A204.1 (cell line): ENCODE data around the gene PUS7L.
A peak's percentile ranks its signal among the peaks of the same experiment; 100 is the strongest.
"Not testable (repeated sequence)": the region's sequence is repeated elsewhere in the genome, so short reads cannot be mapped to it uniquely, and the experiment has no call there.

Source experiments
- FAIRE-seq: peaks from 2 replicates; lab custom pipeline; 2012; peaks lifted over from hg19 to GRCh38; lab: Jason Lieb, UNC

The PUS7L gene, protein sequence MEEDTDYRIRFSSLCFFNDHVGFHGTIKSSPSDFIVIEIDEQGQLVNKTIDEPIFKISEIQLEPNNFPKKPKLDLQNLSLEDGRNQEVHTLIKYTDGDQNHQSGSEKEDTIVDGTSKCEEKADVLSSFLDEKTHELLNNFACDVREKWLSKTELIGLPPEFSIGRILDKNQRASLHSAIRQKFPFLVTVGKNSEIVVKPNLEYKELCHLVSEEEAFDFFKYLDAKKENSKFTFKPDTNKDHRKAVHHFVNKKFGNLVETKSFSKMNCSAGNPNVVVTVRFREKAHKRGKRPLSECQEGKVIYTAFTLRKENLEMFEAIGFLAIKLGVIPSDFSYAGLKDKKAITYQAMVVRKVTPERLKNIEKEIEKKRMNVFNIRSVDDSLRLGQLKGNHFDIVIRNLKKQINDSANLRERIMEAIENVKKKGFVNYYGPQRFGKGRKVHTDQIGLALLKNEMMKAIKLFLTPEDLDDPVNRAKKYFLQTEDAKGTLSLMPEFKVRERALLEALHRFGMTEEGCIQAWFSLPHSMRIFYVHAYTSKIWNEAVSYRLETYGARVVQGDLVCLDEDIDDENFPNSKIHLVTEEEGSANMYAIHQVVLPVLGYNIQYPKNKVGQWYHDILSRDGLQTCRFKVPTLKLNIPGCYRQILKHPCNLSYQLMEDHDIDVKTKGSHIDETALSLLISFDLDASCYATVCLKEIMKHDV

DNA sequence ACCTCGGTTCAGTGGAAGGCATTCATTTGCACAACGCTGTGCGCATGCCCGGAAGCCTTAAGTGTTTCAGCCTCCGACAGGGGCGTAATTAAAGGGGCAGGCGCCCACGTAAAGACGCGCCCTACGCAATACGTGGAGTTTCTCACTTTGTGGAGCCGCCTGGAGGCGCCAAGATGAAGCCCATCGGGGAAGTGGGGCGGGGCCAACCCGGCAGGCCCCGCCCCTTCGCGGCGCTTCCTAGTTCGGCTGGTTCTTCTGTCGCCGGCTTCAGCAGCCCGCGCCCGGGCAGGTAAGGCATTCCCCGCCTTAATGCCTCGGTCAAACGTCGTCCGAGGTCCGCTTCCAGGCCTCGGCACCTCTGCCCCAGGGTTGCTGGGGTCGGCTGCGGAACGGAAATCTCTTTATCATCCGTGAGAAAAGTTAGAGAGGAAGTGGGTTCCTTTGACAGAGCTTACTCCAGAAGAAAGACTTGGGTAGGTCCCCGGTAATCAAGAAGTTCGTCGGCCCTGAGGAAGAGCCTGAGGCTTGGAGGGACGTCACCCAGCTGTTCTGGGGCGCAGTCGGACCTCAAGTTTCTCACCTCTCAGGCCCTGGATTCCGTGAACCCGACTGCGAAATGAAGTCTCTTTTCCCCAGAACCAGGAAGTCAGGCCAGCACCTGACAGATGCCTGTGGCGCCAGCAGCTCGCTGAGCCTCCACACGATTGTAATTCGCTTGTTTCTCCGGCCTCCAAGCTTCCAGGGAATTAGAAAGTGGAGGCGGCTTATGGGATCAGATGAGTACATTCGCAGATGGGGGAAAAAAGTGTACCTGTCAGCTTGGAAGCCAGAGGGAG is at the start of gene PUS7L, which contains the start of gene IRAK4:
PUS7L (minus strand) TSS at position 63 of the 836 bp plus-strand sequence. CDS start 3,545 bp downstream, outside the sequence.
IRAK4 (plus strand) TSS at position 224 of the 836 bp plus-strand sequence. CDS start 9,161 bp downstream, outside the sequence.
- FAIRE-seq = peak; percentile 85

DNA sequence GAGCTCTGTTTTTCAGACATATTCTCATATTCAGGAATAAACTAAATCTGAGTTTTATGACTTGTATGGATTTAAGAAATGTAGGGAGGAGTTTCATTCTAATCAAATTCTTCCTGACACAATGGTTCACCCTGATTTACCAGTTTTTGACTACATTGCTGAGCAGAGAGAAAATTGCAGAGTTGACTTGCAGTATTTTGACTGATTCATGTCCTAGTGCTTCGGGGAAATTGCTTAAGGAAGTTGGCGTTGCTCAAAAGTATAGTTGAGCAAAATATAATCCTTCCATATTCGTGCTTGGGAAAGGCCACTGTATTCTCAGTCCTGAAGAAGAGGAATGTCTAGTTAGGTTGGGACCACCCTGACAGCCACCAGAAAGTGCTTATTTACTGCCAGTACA is 48.8 kb upstream of the PUS7L start:
- no peak for FAIRE-seq

DNA sequence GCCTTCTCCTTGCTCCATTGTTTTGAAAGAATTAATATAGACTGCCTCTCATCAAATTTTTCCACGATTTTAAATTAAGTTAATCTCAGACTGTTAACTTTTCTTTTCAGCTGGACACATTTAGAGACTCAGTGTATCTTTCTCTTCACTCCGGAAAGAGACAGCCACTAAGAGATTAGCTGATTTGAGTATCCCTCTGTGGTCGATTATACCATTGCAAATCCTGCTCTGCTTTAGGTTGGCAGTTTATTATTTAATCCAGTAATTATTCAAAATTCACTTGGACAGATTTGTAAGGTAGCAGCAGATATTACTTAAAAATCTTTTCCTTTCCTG is 48.1 kb upstream of the PUS7L start:
- FAIRE-seq = no peak

DNA sequence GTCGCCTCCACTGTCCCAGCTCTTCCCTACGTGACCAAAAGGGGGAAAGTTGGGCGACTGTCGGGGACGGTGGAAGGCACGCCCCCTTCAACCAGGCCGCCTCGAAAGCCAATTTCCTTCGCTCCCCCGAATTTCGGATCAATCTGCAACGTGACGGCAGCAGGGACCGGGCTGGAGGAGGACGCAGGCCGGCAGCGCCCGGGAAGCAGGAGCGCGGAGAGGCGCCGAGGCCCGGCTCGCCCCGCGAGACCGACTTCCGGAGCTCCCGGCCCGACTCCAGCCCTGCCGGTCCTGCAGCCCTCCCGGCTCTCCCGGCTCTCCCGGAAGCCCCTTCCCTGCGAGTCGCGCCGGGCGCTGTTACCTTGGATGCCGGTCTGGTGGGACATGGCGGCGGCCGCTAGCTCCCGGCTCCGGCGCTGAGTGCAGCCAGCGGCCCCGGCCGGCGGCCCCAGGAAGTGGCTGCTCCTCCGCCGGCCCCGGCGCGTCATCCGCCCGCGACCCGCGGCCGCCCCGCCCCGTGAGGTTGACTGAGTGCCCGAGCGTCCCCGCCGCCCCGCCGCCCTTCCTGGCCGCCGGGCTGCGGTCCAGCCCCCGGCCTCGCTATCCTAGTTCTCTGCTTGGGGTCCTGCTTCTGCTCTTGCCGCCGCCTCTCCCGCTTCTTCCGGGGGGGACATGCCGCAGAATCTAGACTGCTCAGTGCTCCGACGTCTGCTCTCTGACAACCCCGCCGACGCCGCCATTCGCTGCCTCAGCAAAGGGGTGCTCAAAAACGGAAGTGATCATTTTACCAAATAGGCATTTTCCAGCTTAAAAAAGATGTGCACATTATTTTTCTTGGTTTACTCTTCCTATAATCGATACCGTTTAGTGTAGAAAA is 47.5 kb upstream of the PUS7L start, which contains the start of gene TWF1:
TWF1 (minus strand) TSS at position 458 of the 877 bp plus-strand sequence; CDS start at position 386, 72 bp downstream.
- no peak for FAIRE-seq

DNA sequence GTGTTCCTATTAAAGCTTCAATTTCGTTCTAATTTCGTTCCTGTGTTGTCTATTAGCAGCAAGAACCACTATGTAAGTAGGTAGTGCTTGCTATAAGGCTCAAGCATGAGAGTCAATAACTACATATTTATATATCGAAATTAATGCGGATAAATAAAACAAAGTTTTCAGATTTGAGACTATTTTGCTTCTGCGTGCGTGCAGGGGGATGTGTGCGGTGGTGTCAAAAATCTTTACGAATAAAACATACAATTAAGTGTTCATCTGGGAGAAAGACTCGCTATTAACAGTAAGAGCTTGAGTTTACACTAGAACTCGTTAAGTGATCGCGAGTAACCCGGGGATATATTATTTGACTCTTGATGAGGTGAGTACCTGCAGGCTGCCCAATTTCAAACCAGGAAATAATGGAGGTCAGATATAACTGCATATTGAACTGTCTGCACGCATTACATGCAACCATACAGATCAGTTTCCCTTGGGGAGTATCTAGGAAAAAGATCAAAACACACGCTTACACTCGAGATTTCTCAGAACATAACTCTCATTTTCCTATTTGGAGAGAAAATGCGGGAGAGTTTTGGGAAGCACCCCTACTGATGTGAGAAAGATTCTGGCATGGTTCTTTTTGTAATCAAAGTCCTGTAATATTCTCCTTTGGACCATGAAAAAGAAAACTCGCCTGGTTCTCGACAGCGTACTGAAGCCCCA is 46.7 kb upstream of the PUS7L start:
- no peak for FAIRE-seq

DNA sequence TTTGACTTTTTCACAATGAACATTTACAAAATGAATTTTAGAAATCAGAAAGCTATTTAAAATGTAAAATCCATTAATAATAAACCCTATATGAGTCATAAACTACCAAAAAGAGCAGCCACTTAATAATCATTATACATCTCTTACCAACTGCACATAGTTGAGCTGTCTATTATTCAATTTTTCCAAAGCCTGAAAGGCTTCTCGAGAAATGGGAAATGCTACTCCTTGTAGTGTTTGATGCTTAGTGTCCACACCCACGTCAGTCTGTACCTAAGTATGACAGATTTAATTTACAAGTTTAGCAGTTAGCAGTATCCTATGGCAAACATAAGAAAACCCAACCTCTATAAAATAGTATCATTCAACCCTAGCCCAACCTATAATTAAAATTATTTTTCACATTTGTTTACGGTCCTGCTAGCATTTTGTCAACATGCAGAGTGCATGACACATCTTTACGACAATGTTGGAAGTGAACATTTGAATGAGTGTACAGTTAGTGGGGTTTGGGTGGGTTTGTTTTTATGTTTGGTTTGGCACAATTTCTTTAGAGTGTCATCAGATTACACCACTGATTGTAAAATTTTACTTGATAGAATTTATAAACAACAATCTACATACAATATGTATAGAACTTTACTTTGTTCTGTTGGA is 39.1 kb upstream of the PUS7L start:
- FAIRE-seq = no peak

DNA sequence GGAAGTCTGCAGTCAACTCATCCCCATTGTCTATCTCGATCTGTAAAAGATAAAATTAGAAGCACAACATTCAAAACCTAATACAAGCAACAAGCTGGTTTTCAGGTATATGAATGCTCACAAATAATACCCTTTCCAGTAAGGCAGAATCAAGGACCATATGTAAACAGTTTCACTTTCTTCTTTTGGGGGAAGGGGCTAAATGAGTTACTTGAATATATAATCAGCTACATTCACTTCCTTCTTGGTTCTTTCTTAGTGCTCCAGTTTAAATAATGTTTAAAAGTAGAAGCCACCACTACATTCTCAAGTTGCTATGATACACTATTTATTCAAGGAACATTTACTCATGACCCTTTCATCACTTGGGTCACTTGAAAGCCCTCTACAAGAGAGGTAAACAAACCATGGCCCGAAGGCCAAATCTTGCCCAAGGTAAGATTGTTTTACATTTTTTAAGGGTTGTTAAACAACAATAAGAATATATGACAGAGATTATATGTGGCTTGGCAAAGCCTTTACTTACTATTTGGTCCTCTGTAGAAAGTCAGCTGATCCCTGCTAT is 37.2 kb upstream of the PUS7L start:
- no peak for FAIRE-seq

DNA sequence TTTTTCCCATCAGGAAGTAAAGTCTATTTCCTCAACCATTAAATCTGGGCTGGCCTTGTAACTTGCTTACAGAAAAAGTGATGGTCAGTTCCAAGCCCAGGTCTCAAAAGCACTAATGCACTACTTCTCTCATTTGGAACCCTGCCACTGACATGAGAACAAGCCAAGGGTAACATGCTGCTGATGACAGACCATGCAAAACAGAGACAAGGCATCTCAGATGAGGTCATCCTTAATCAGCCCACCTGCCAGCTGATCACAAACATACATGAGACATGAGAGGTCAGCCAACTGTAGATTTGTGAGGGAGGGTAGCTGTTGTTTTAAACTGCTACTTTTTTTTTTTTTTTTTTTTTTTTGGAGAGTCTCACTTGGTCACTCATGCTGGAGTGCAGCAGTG is 31.4 kb upstream of the PUS7L start:
- no peak for FAIRE-seq

DNA sequence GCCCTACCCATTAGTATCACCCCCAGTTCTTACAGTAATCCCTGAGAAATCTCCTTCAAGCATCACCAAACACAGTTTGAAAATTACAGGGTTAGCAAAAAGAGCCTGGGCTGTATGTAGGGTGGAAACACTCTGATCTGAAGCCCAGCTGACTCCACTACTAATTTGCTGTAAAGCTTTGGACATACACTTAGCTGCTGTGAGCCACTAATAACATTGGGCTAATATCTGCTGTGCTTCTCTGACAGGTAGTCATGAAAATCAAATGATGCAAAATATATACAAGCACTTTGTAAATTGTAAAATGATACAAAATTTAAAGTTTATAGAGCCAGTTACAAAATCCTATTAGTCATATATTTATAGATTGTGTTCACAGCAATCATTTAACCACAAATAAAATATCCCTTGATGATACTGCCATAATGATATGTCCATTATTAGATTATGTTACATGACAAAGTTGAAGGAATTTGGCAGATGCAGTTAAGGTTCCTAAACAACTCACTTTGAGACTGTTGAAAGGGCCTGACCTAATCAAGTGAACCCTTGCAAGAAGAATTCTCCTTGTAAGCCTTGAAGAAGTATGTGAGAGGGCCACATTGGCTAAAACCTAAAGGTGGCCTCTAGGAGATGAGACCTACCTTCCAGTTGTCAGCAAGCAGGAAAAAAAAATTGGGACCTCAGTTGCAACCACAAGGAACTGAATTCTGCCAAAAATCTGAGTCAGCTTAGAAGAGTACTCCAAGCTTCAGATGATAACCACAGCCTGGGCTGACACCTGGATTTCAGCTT is 28.5 kb upstream of the PUS7L start:
- FAIRE-seq = no peak

DNA sequence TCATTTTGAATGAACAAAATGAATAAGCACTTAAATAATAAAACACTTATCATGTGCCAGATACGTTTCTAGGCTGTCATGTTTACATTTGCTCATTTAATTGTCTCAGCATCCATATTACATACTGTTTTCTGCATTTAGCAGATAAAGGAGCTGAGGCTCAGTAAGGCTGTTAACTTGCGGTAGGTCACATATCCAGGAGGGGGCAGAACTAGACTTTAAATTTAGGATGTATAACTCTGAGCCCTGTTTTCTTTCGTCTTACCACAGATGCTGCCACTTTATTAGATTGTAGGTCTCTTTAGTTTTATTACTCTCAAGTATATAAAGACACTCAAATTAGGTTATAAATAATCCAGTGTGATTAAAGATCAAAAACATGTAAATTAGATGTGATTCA is 17.9 kb upstream of the PUS7L start:
- peak; percentile 95 for FAIRE-seq

DNA sequence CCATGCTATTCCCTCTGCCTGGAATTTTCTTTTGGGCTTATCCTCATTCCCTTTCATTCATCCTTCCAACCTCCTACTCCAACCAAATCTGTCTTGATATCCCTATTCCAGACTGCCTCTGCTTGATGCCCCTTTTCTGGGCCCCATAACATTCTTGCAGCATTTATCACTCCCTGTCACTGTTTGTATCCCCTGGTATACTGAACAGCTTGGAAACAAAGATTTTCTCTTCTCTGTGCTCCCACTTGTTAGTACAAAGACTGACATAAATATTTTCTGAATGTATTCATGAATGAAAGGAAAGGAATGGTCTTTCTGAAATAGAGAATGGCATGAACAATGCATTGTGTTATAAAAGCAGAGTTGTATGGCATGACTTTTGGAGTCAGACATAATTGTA is 7.7 kb upstream of the PUS7L start:
- FAIRE-seq = no peak

DNA sequence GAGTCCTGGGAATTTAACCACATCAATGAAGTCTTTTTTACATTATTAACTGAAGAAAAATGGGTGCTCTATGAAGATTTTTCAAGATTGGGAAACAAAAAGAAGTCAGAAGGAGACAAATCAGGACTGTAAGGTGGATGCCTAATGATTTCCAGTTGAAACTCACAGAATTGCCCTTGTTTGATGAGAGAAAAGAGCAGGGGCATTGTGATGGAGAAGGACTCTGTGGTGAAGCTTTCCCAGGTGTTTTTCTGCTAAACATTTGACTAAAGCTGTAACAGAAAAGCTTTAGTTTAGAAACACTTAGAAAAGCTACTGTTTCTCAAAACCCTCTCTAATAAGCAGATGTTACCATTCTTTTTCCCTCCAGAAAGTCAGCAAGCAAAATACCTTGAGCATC is 5.9 kb upstream of the PUS7L start:
- FAIRE-seq = no peak

DNA sequence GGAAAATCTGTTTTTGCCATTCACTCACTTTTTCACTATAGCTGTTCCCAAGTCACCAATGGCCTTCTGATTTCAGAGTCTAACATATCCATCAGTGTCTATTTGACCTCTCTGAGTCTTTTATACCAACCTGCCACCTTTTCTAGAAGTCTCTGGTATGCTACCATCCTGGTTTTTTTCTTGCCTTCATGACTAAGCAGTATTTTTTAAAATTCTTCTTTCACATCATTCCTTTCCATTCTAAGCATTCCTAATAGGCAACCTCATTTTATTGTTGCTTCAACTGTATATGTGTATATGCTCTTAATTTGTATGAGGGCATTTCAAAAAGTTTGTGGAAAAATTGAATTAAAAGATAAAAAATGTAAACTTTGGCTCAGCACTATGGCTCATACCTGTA is 5.2 kb upstream of the PUS7L start:
- FAIRE-seq = no peak

DNA sequence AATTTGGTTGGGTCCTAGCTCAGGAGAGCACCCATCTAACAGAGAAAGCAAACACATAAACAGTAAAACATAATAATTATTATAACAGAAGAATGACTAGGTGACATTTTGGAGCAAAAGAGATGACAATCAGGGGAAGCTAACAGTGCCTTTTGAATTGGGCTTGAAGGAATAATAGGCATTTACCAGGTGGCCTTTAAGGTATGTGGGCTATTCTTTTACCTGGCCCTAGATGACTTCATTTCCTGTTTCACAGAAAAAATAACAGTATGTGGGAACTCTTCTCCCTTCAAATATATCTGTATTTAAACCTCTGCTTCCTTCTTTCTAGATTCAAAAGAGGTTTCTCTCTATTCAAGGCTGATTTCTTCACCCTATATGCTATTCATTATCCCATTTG is 4.0 kb upstream of the PUS7L start:
- FAIRE-seq = no peak

DNA sequence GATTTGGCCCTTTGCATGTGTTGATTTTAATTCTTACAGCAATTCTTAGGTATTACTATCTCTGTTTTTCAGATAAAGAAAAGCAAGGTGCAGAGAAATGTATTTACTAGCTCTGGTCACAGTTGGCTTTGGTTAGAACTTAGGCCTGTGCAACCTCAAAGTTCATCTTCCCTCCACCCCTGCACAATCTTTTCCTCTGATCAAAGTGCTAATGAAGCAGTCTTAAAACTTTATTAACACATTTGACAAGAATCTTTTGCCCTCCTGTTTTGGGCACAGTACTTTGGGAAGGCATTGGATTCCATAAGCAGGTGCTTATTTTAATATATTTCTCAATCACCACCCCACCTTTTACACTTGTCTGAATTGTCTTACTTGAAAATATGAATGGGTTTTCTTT is 2.9 kb upstream of the PUS7L start:
- no peak for FAIRE-seq

DNA sequence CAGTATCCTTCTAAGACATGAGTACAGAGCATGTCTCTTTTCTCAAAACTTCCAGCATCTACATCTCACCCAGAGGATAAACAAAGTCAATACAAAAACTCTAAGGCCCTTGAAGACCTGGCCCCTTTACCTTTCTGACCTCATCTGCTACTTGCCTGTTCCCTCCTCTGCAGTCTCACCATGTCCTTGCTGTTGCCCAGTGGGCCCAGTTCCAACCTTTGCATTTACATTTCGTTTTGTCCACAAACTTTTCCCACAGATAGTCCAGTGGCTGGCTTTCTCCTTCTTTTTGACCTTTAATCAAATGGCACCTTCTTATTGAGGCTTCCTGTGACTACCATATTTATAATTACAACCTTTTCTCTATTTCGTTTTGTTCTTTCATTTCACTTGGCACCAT is 1.8 kb upstream of the PUS7L start:
- no peak for FAIRE-seq

DNA sequence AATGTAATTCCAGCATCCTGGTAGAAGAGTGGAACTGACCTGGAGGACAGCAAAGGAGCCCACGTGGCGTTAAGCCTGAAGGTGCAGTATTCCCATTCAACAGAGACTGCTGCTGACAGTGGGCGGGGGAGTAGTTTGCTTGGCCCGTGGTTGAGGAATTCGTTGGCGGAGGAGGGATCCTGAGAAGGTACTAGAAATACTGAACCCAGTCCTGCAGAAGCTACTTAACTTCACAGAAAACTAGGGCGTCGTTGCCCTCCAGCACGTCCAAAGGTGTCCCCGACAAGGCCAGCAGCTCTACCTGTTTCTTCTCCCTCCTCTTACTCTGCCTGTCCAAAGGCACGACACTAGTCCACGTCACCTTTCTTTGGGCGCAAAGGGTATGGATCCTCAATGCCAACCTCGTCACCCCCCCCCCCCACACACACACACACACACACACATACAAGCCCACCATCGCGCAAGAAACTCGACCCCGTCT is 303 bp downstream of the PUS7L start:
- no peak for FAIRE-seq

DNA sequence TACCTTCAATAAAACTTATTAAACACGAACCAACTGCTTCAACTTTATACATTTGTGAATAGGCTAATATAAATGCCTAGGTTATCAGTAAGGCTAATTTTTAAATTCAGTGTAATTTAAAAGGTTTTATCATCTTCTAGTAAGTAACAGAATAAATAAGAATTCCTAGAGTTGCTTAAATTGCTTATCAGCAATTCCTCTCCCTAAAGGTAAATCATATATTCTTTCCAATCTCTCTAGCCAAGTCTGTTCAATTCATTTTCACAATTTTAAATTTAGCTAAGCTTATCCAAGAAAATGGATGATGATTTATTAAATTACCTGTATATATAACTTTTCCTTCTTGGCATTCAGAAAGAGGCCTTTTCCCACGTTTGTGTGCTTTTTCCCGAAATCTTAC is 4.6 kb downstream of the PUS7L start:
- no peak for FAIRE-seq

DNA sequence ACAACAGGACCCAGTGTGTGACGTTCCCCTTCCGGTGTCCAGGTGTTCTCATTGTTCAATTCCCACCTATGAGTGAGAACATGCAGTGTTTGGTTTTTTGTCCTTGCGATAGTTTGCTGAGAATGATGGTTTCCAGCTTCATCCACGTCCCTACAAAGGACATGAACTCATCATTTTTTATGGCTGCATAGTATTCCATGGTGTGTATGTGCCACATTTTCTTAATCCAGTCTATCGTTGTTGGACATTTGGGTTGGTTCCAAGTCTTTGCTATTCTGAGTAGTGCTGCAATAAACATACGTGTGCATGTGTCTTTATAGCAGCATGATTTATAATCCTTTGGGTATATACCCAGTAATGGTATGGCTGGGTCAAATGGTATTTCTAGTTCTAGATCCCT is 7.2 kb downstream of the PUS7L start:
- not testable (repeated sequence) for FAIRE-seq
